Spleen (tissue), 7 donors: ENCODE results near the gene MPO.

Source experiments
- CTCF ChIP-seq, 11 experiments: fragments of 200-600 bp in 7 of 11; fragments of 450-650 bp in 4 of 11; sonication (generic) in 4 of 11; IDR thresholded peaks in 8 of 11; conservative IDR thresholded peaks in 3 of 11; 1 replicate in 7 of 11; 2 replicates in 4 of 11; pipeline versions ENCODE4 v1.4.0 to v1.8.0; 2016 to 2021; ENCODE audit warnings: antibody characterized with exemption in 11 of 11, inconsistent platforms in 4 of 11, mild to moderate bottlenecking in 1 of 11
- POLR2A ChIP-seq, 3 donors: fragments of 450-650 bp; IDR thresholded peaks; one replicate each; pipeline ENCODE4 v1.5.1; 2017; ENCODE audit warnings: antibody characterized with exemption in 3 of 3, mild to moderate bottlenecking in 1 of 3
- POLR2AphosphoS5 ChIP-seq, 3 donors: sonication (generic); formaldehyde crosslinking; IDR thresholded peaks; one replicate each; pipeline ENCODE4 v1.5.1; 2017; ENCODE audit warnings: antibody characterized with exemption in 3 of 3
- donor health status: DM: no; HTN: no; CAD: no; lungs with moderate emphysema.
- donor health status: DM: no; HTN: no; CAD: no.
- donor health status: DM: no; HTN: no; CAD: no.

- TF ChIP-seq POLR2A (IDR thresholded peaks at IDR 0.05): no peak
- TF ChIP-seq CTCF (IDR thresholded peaks at IDR 0.05 in 8 of 11, conservative IDR thresholded peaks at IDR 0.05 in 3 of 11): no peak
- TF ChIP-seq POLR2AphosphoS5 (IDR thresholded peaks at IDR 0.05): no peak
Measured at GRCh38 chr17:58231641-58232040, 49.1 kb downstream of the MPO start.
